Liver (tissue), 9 donors: ENCODE results near the gene EML1. TPM values are rescaled to one million over a fixed set of nuclear protein-coding genes. Genes with fewer than 3 reads are reported as not detected.
A peak's percentile ranks its signal among the peaks of the same experiment; 100 is the strongest.

Experiments used
- DNase-seq: peaks from one replicate; pipeline ENCODE4 v3.0.0-alpha.2; 2017; ENCODE audit warnings: low spot score
- H3K27ac ChIP-seq, 2 donors: one replicate each; pipeline ENCODE4 v1.7.0; 2013; ENCODE audit warnings: inconsistent platforms in 2 of 2, low read length in 2 of 2, control low read depth in 1 of 2, low read depth in 1 of 2, mild to moderate bottlenecking in 1 of 2
- H3K27me3 ChIP-seq, 4 donors: one replicate each; pipeline versions ENCODE4 v1.6.1 to v1.7.0; 2013; ENCODE audit warnings: low read length in 3 of 4, inconsistent platforms in 1 of 4, mild to moderate bottlenecking in 1 of 4, moderate library complexity in 1 of 4; ENCODE audit not compliant: control insufficient read depth in 4 of 4, insufficient read depth in 4 of 4
- H3K36me3 ChIP-seq, 4 donors: one replicate each; pipeline versions ENCODE4 v1.6.1 to v1.7.0; 2013; ENCODE audit warnings: low read length in 3 of 4, mild to moderate bottlenecking in 3 of 4, low read depth in 1 of 4, moderate library complexity in 1 of 4; ENCODE audit not compliant: control insufficient read depth in 4 of 4, insufficient read depth in 3 of 4
- H3K4me1 ChIP-seq, 4 donors: one replicate each; pipeline versions ENCODE4 v1.6.1 to v1.7.0; 2013; ENCODE audit warnings: low read length in 3 of 4, mild to moderate bottlenecking in 3 of 4, moderate library complexity in 1 of 4; ENCODE audit not compliant: control insufficient read depth in 4 of 4, insufficient read depth in 4 of 4
- H3K4me3 ChIP-seq, 3 donors: one replicate each; pipeline versions ENCODE4 v1.6.1 to v1.7.0; 2013; ENCODE audit warnings: low read length in 3 of 3, control low read depth in 1 of 3, low read depth in 1 of 3, mild to moderate bottlenecking in 1 of 3
- H3K9ac ChIP-seq, 2 donors: one replicate each; pipeline ENCODE4 v1.7.0; 2013; ENCODE audit warnings: low read length in 2 of 2, mild to moderate bottlenecking in 2 of 2, moderate library complexity in 2 of 2, control low read depth in 1 of 2, low read depth in 1 of 2
- H3K9me3 ChIP-seq, 4 donors: one replicate each; pipeline versions ENCODE4 v1.6.1 to v1.7.0; 2013; ENCODE audit warnings: low read length in 3 of 4; ENCODE audit not compliant: control insufficient read depth in 4 of 4
- EGR1 ChIP-seq, 2 donors: IDR thresholded peaks; 2 replicates each; pipeline ENCODE4 v1.6.1; 2016 to 2018; ENCODE audit warnings: antibody characterized with exemption in 2 of 2, low read depth in 2 of 2
- FOXA2 ChIP-seq: IDR thresholded peaks from 2 replicates; pipeline ENCODE4 v1.6.1; 2016; ENCODE audit warnings: antibody characterized with exemption
- GABPA ChIP-seq, 2 donors: IDR thresholded peaks in 1 of 2; conservative IDR thresholded peaks in 1 of 2; 2 replicates each; pipeline ENCODE4 v1.6.1; 2016; ENCODE audit warnings: antibody characterized with exemption in 2 of 2, mild to moderate bottlenecking in 1 of 2, moderate library complexity in 1 of 2
- HNF4A ChIP-seq, 2 donors: conservative IDR thresholded peaks; 2 replicates each; pipeline ENCODE4 v1.6.1; 2016; ENCODE audit warnings: antibody characterized with exemption in 2 of 2, mild to moderate bottlenecking in 2 of 2
- HNF4G ChIP-seq: IDR thresholded peaks from 2 replicates; pipeline ENCODE4 v1.6.1; 2016; ENCODE audit warnings: antibody characterized with exemption
- JUND ChIP-seq, 2 donors: IDR thresholded peaks; 2 replicates each; pipeline ENCODE4 v1.6.1; 2016; ENCODE audit warnings: antibody characterized with exemption in 2 of 2
- NR2F2 ChIP-seq: IDR thresholded peaks from 2 replicates; pipeline ENCODE4 v1.6.1; 2016; ENCODE audit warnings: antibody characterized with exemption
- RAD21 ChIP-seq, 2 donors: IDR thresholded peaks; 2 replicates each; pipeline ENCODE4 v1.6.1; 2016; ENCODE audit warnings: antibody characterized with exemption in 2 of 2, mild to moderate bottlenecking in 2 of 2
- SP1 ChIP-seq: IDR thresholded peaks from 2 replicates; pipeline ENCODE4 v1.6.1; 2018; ENCODE audit warnings: antibody characterized with exemption, mild to moderate bottlenecking
- TAF1 ChIP-seq: conservative IDR thresholded peaks from 2 replicates; pipeline ENCODE4 v1.6.1; 2016; ENCODE audit warnings: antibody characterized with exemption, mild to moderate bottlenecking
- YY1 ChIP-seq: IDR thresholded peaks from 2 replicates; pipeline ENCODE4 v1.6.1; 2016; ENCODE audit warnings: antibody characterized with exemption, mild to moderate bottlenecking
- WGBS: extraction: QIAGEN DNeasy Blood & Tissue Kit; methylation state at CpG from one replicate; pipeline ENCODE4 v1.1.7; 2013; 5-methylcytosine and 5-hydroxymethylcytosine counted together
- polyA plus RNA-seq, 2 donors: library from polyadenylated mRNA; stranded (reverse) in 1 of 2; unstranded in 1 of 2; fragments of 200-250 nt in 1 of 2; fragments of >200 nt in 1 of 2; fragmentation: Nextera tagmentation in 1 of 2; extraction: Ambion mirVana in 1 of 2; gene quantifications; one replicate each; pipeline versions ENCODE4 v1.2.1 to v1.2.3, GENCODE V29; 2013 to 2015
- total RNA-seq, 2 donors: library from RNA; depleted of rRNA; stranded (reverse); fragments of >200 nt; gene quantifications; one replicate each; pipeline ENCODE4 v1.2.3, GENCODE V29; 2014
- TF ChIP-seq, protein P1 (sequence below): IDR thresholded peaks from 2 replicates; pipeline ENCODE4 v1.6.1; 2016; ENCODE audit warnings: antibody characterized with exemption
- TF ChIP-seq, protein P2 (sequence below): IDR thresholded peaks from 2 replicates; pipeline ENCODE4 v1.6.1; 2016; ENCODE audit warnings: antibody characterized with exemption, mild to moderate bottlenecking
- TF ChIP-seq, protein P3 (sequence below): IDR thresholded peaks from 2 replicates; pipeline ENCODE4 v1.6.1; 2016; ENCODE audit warnings: antibody characterized with exemption
- TF ChIP-seq, protein P4 (sequence below): fragments of 150-350 bp; IDR thresholded peaks from 2 replicates; pipeline ENCODE4 v1.5.1; 2017; ENCODE audit warnings: improper control_type of control experiment, low read depth, low read length; ENCODE audit not compliant: missing input control
- TF ChIP-seq, protein P5 (sequence below): IDR thresholded peaks from 2 replicates; pipeline ENCODE4 v1.6.1; 2016; ENCODE audit warnings: antibody characterized with exemption
- donor health status: healthy.
- donor health status: healthy.
- donor health status: healthy.
- donor health status: healthy.
- donor health status: healthy.

EML1 gene
- total and polyA plus RNA-seq, 4 donors = 2.7 to 14.6 (median 4.6) TPM

DNA sequence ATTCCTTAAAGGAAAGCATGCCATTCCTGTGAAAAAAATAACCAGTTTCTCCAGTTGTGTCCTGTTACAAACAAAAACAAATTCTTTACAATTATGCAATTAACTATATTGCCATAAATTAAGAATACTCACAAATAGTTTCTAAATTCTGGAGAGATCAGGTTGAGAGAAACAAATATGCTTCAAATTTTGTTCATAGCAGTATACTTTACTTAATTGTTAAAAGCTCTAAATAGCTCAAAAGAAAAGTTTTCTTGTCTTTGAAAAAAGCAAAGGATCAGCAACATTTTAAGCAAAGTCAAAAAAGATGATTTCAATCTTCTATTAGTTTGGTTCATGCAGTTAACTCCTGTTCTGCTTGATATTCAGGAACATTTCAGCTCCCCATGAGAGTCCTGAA is 109.7 kb downstream of the EML1 start:
- Histone ChIP-seq H3K27me3 (no peaks in the 10 kb centered on the region), H3K4me3 (no peak overlapping the region), H3K4me1 (peaks cover 0 to 14% (median 4%) of the 10 kb centered on the region in 4 donors), H3K9ac (no peak overlapping the region), H3K9me3 (no peaks in the 10 kb centered on the region), H3K27ac (no peak overlapping the region), H3K36me3 (no peaks in the 10 kb centered on the region)
- TF ChIP-seq, protein P1, sequence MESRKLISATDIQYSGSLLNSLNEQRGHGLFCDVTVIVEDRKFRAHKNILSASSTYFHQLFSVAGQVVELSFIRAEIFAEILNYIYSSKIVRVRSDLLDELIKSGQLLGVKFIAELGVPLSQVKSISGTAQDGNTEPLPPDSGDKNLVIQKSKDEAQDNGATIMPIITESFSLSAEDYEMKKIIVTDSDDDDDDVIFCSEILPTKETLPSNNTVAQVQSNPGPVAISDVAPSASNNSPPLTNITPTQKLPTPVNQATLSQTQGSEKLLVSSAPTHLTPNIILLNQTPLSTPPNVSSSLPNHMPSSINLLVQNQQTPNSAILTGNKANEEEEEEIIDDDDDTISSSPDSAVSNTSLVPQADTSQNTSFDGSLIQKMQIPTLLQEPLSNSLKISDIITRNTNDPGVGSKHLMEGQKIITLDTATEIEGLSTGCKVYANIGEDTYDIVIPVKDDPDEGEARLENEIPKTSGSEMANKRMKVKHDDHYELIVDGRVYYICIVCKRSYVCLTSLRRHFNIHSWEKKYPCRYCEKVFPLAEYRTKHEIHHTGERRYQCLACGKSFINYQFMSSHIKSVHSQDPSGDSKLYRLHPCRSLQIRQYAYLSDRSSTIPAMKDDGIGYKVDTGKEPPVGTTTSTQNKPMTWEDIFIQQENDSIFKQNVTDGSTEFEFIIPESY = no peak
- TF ChIP-seq GABPA (IDR thresholded peaks at IDR 0.05 in 1 of 2, conservative IDR thresholded peaks at IDR 0.05 in 1 of 2) (no peak), NR2F2 (no peak), SP1 (no peak), FOXA2 (no peak), YY1 (no peak), HNF4A (conservative IDR thresholded peaks at IDR 0.05) (no peak), TAF1 (no peak), RAD21 (IDR thresholded peaks at IDR 0.05) (no peak), JUND (IDR thresholded peaks at IDR 0.05) (no peak)
- TF ChIP-seq, protein P2, sequence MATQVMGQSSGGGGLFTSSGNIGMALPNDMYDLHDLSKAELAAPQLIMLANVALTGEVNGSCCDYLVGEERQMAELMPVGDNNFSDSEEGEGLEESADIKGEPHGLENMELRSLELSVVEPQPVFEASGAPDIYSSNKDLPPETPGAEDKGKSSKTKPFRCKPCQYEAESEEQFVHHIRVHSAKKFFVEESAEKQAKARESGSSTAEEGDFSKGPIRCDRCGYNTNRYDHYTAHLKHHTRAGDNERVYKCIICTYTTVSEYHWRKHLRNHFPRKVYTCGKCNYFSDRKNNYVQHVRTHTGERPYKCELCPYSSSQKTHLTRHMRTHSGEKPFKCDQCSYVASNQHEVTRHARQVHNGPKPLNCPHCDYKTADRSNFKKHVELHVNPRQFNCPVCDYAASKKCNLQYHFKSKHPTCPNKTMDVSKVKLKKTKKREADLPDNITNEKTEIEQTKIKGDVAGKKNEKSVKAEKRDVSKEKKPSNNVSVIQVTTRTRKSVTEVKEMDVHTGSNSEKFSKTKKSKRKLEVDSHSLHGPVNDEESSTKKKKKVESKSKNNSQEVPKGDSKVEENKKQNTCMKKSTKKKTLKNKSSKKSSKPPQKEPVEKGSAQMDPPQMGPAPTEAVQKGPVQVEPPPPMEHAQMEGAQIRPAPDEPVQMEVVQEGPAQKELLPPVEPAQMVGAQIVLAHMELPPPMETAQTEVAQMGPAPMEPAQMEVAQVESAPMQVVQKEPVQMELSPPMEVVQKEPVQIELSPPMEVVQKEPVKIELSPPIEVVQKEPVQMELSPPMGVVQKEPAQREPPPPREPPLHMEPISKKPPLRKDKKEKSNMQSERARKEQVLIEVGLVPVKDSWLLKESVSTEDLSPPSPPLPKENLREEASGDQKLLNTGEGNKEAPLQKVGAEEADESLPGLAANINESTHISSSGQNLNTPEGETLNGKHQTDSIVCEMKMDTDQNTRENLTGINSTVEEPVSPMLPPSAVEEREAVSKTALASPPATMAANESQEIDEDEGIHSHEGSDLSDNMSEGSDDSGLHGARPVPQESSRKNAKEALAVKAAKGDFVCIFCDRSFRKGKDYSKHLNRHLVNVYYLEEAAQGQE = no peak
- TF ChIP-seq, protein P3, sequence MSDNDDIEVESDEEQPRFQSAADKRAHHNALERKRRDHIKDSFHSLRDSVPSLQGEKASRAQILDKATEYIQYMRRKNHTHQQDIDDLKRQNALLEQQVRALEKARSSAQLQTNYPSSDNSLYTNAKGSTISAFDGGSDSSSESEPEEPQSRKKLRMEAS = no peak
- TF ChIP-seq, protein P4, sequence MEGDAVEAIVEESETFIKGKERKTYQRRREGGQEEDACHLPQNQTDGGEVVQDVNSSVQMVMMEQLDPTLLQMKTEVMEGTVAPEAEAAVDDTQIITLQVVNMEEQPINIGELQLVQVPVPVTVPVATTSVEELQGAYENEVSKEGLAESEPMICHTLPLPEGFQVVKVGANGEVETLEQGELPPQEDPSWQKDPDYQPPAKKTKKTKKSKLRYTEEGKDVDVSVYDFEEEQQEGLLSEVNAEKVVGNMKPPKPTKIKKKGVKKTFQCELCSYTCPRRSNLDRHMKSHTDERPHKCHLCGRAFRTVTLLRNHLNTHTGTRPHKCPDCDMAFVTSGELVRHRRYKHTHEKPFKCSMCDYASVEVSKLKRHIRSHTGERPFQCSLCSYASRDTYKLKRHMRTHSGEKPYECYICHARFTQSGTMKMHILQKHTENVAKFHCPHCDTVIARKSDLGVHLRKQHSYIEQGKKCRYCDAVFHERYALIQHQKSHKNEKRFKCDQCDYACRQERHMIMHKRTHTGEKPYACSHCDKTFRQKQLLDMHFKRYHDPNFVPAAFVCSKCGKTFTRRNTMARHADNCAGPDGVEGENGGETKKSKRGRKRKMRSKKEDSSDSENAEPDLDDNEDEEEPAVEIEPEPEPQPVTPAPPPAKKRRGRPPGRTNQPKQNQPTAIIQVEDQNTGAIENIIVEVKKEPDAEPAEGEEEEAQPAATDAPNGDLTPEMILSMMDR = no peak
- no peak for DNase-seq

DNA sequence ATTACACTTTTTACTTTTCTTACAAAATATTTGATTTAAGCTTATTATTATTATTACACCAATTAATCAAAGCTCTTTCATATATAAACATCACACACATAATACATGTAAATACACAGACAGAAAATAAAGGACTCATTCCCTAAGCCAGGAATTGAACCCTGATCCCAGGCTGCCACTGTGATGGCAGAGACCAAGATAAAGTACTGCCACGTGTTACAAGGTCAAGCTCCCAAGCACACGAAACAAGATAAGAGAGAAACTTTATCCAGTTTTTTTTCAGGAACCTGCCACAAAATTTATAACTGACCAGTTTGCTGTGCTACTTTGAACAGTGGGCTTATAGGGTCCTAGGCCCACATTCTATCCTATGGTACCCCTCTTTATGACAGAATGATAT is 111.3 kb downstream of the EML1 start:
- H3K36me3 ChIP-seq = no peaks in the 10 kb centered on the region
- H3K4me1 ChIP-seq = peaks cover 0 to 14% (median 4%) of the 10 kb centered on the region in 4 donors
- WGBS = 22% methylated on average over 2 of the region's 2 CpGs
- H3K27me3 ChIP-seq = no peaks in the 10 kb centered on the region
- no peak overlapping the region for H3K4me3 ChIP-seq
- H3K9ac ChIP-seq = no peak overlapping the region
- DNase-seq = no peak
- H3K27ac ChIP-seq = peak overlapping the region in 1 of 2 donors; percentile 5
- no peaks in the 10 kb centered on the region for H3K9me3 ChIP-seq
- TF ChIP-seq, protein P5, sequence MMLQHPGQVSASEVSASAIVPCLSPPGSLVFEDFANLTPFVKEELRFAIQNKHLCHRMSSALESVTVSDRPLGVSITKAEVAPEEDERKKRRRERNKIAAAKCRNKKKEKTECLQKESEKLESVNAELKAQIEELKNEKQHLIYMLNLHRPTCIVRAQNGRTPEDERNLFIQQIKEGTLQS = no peak
- TF ChIP-seq NR2F2 = peak; percentile 36
- peak; percentile 65 for TF ChIP-seq SP1
- no peak for TF ChIP-seq HNF4G
- TF ChIP-seq, protein P1 = peak; percentile 32
- TF ChIP-seq, protein P2 = no peak
- no peak for TF ChIP-seq EGR1 (IDR thresholded peaks at IDR 0.05; ENCODE audit: low read depth in 2 of 2)
- TF ChIP-seq, protein P4 = no peak
